Uterus (tissue), 4 donors: ENCODE data around the gene MRPL19. TPM values are rescaled to one million over a fixed set of nuclear protein-coding genes. Genes with fewer than 3 reads are reported as not detected.

Experiments
- DNase-seq, 2 donors: peaks; one replicate each; pipeline ENCODE4 v3.0.0-alpha.2; 2019 to 2020
- H3K27ac ChIP-seq, 2 donors: fragments of 200-600 bp; sonication (generic); 1 replicate in 1 of 2; 2 replicates in 1 of 2; pipeline ENCODE4 v1.5.1; 2016 to 2018
- H3K27me3 ChIP-seq, 2 donors: fragments of 200-600 bp; sonication (generic); one replicate each; pipeline ENCODE4 v1.5.1; 2018 to 2019; ENCODE audit warnings: control low read depth in 1 of 2
- H3K36me3 ChIP-seq, 2 donors: fragments of 200-600 bp; sonication (generic); one replicate each; pipeline ENCODE4 v1.5.1; 2019; ENCODE audit warnings: control low read depth in 1 of 2
- H3K4me1 ChIP-seq, 2 donors: fragments of 200-600 bp; sonication (generic); one replicate each; pipeline ENCODE4 v1.5.1; 2018 to 2019; ENCODE audit warnings: control low read depth in 1 of 2
- H3K4me3 ChIP-seq, 2 donors: fragments of 200-600 bp; sonication (generic); 1 replicate in 1 of 2; 2 replicates in 1 of 2; pipeline ENCODE4 v1.5.1; 2018 to 2019; ENCODE audit warnings: mild to moderate bottlenecking in 1 of 2
- H3K9me3 ChIP-seq, 2 donors: fragments of 200-600 bp; sonication (generic); one replicate each; pipeline ENCODE4 v1.5.1; 2019; ENCODE audit warnings: control low read depth in 1 of 2
- POLR2A ChIP-seq, 2 donors: fragments of 450-650 bp; IDR thresholded peaks; one replicate each; pipeline ENCODE4 v1.6.1; 2016; ENCODE audit warnings: antibody characterized with exemption in 2 of 2, mild to moderate bottlenecking in 1 of 2, moderate library complexity in 1 of 2
- intact Hi-C: fragments of 100-400 bp; cut with DNase I; formaldehyde crosslinking; loops from one replicate; pipeline ENCODE4 v1.15.1; 2023; ENCODE audit warnings: low total_unique reads
- total RNA-seq, 4 donors: library from RNA; depleted of rRNA in 3 of 4; stranded (reverse); fragments of >200 nt in 3 of 4; gene quantifications; one replicate each; pipeline versions ENCODE4 v1.1.0 to v1.2.4, GENCODE V29; 2014 to 2023
- TF ChIP-seq, protein P1 (sequence below), 4 experiments: fragments of 200-600 bp in 2 of 4; fragments of 450-650 bp in 2 of 4; sonication (generic) in 2 of 4; IDR thresholded peaks; one replicate each; pipeline ENCODE4 v1.5.1; 2016 to 2019; ENCODE audit warnings: antibody characterized with exemption in 4 of 4, mild to moderate bottlenecking in 2 of 4, moderate library complexity in 1 of 4
- donor health status: DM: yes; HTN: yes; CAD: no.

Gene MRPL19
- total RNA-seq, 4 donors from 2014 or later = 27.9 to 64.0 (median 45.8) TPM

GRCh38 chr2:75720525-75720924 lies 73.9 kb downstream of the MRPL19 start:
- intact Hi-C loops = no loop called here
- Histone ChIP-seq H3K27ac (no peak overlapping the region), H3K4me3 (no peak overlapping the region), H3K36me3 (no peaks in the 10 kb centered on the region), H3K27me3 (no peaks in the 10 kb centered on the region), H3K9me3 (no peaks in the 10 kb centered on the region), H3K4me1 (no peaks in the 10 kb centered on the region)
- DNase-seq = no peak
- TF ChIP-seq POLR2A (IDR thresholded peaks at IDR 0.05) = no peak
- TF ChIP-seq, protein P1, sequence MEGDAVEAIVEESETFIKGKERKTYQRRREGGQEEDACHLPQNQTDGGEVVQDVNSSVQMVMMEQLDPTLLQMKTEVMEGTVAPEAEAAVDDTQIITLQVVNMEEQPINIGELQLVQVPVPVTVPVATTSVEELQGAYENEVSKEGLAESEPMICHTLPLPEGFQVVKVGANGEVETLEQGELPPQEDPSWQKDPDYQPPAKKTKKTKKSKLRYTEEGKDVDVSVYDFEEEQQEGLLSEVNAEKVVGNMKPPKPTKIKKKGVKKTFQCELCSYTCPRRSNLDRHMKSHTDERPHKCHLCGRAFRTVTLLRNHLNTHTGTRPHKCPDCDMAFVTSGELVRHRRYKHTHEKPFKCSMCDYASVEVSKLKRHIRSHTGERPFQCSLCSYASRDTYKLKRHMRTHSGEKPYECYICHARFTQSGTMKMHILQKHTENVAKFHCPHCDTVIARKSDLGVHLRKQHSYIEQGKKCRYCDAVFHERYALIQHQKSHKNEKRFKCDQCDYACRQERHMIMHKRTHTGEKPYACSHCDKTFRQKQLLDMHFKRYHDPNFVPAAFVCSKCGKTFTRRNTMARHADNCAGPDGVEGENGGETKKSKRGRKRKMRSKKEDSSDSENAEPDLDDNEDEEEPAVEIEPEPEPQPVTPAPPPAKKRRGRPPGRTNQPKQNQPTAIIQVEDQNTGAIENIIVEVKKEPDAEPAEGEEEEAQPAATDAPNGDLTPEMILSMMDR (IDR thresholded peaks at IDR 0.05) = no peak

DNA sequence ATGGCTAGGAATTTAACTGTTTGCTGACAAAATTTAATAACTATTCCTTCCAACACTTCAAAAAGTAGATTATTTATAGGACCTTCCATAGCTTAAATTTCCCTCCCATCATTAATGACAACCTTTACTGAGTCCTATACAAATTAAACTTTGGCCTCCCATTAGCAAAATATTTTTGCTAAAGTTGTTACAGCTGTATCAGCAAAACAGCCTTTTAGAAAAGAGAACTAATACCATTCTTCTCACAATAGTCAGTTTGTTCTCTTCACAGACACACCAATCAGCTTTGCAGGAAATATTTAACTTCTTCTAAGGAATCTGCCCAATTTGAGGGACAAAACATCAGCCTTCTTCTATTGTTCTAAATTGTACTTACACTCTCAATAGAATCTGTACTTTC lies 76.1 kb downstream of the MRPL19 start:
- H3K27ac ChIP-seq = no peak overlapping the region
- no peaks in the 10 kb centered on the region for H3K9me3 ChIP-seq
- no peaks in the 10 kb centered on the region for H3K36me3 ChIP-seq
- intact Hi-C loops = no loop called here
- H3K27me3 ChIP-seq = no peaks in the 10 kb centered on the region
- TF ChIP-seq, protein P1 (IDR thresholded peaks at IDR 0.05) = no peak
- H3K4me1 ChIP-seq = no peaks in the 10 kb centered on the region
- DNase-seq = no peak
- H3K4me3 ChIP-seq = no peak overlapping the region

DNA sequence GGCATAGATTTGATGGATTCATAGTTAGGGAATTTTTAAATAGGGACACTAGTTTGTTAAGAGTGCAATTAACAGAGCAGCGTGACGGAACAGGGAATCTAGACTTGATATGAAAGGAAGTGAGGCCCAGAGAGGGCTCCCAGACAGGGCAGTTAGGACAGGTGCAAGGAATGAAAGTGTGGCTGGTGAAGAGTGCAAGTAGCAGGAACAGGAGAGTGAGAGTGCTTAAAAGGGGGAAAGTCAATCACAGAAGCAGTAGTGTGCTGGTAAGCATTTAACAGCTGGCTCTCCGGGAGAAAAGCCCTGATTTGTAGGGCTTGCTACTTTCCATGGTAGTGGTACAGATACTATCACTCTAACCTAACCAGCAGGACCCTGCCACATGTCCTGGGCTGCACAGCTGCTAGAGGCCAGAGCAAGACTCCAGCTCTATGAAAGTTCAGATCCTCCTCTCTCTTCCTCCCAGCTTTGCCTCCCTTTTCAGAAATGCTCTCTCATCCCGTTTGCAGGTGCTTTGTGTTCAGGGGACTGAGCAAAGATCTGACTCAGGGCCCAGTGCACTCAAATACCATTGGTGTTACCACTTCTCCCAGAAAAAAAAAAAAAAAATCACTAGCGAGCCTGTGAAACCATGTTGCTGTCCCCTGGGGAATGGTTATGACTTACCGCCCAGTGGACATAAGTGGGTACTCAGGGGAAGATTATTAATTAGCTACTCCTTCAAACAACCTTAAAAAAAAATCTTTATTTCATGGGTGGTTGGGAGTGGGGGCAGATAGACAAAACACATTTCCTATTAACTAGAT lies 82.2 kb downstream of the MRPL19 start:
- Histone ChIP-seq H3K27me3 (no peaks in the 10 kb centered on the region), H3K9me3 (no peaks in the 10 kb centered on the region), H3K36me3 (no peaks in the 10 kb centered on the region), H3K4me1 (no peaks in the 10 kb centered on the region), H3K27ac (no peak overlapping the region), H3K4me3 (no peak overlapping the region)
- DNase-seq = no peak
- intact Hi-C loops = no loop called here
- no peak for TF ChIP-seq POLR2A (IDR thresholded peaks at IDR 0.05)

- H3K4me3 ChIP-seq = no peak overlapping the region
- H3K27ac ChIP-seq = no peak overlapping the region
- H3K9me3 ChIP-seq = no peaks in the 10 kb centered on the region
- intact Hi-C loops = no loop called here
- no peaks in the 10 kb centered on the region for H3K27me3 ChIP-seq
- DNase-seq = no peak
- TF ChIP-seq, protein P1 (IDR thresholded peaks at IDR 0.05) = peak in 1 of 4 experiments; percentile 9
- no peak for TF ChIP-seq POLR2A (IDR thresholded peaks at IDR 0.05)
- no peaks in the 10 kb centered on the region for H3K36me3 ChIP-seq
- no peaks in the 10 kb centered on the region for H3K4me1 ChIP-seq
These were observed 83.3 kb downstream of the MRPL19 start for GRCh38 chr2:75729861-75730260.

- Histone ChIP-seq H3K36me3 (no peaks in the 10 kb centered on the region), H3K4me3 (no peak overlapping the region), H3K9me3 (no peaks in the 10 kb centered on the region), H3K27ac (no peak overlapping the region), H3K4me1 (no peaks in the 10 kb centered on the region), H3K27me3 (no peaks in the 10 kb centered on the region)
- intact Hi-C loops = loop anchor here (5.0 kb wide), 1 partner anchor 49 kb away; no protein-coding TSS in a partner anchor
- TF ChIP-seq POLR2A (IDR thresholded peaks at IDR 0.05) = no peak
- TF ChIP-seq, protein P1 (IDR thresholded peaks at IDR 0.05) = no peak
- DNase-seq = no peak
These were observed 89.7 kb downstream of the MRPL19 start for GRCh38 chr2:75736276-75736675.
